Measurements from ENCODE around the gene QRICH2.
A peak's percentile ranks its signal among the peaks of the same experiment; 100 is the strongest.
"Not testable (repeated sequence)": the region's sequence is repeated elsewhere in the genome, so short reads cannot be mapped to it uniquely, and the experiment has no call there.

Gene QRICH2

DNA sequence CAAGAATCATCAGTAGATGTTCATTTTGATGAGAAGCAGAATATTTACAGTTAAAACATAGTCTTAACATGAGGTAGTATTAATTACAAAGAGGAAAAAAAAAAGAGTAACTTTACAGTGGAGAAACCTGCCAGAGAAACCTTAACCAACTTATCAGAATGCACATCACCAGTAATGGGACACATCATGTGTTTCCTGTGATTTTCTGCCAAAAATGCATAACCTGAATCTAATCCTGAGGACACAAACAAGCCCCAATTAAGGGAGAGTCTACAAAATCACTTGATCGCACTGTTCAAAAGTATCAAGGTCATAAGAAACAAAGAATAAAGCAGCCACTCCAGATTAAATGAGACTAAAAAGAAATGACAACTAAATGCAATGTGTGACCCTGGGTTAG, 18.2 kb upstream of the QRICH2 start:
- DNase-seq (ENCODE audit: low read depth in 2 of 2) = no peak

DNA sequence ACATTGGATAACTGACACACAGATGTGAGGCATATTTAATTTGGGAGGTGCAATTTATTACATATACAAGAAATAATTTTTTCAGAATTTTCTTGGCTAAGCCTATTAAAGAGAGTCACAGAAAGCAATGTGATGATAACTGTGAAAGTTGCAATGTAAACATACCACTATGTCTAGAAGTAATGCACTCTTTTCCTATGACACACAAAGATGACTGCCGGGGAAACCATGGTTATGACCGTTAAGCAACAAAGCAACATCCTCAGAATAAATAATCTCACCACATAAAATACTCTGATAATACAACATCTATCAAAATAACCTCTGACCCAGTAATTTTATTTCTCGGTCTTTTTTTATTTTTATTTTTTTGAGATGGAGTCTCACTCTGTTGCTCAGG, 10.5 kb upstream of the QRICH2 start:
- no peak for DNase-seq (ENCODE audit: low read depth in 2 of 2)

DNA sequence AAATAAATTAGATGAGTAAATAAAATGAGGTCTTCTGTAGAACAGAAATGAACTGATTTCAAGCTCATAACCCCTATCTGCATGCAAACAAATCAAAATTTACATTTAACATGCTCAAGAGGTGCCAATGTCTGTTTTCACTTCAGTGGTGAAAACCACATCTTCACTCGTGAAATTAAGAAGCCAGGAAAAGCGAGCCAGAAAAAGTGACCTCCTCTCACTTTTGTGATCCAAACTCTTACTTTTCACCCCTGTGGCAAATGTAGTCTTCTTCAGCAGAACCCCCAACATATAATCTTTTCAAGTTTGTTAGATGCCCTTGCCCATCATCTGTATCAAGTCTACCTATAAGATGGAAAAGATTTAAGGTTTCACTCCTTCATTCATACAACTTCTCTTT, 9.5 kb upstream of the QRICH2 start:
- no peak for DNase-seq (ENCODE audit: low read depth in 2 of 2)

DNA sequence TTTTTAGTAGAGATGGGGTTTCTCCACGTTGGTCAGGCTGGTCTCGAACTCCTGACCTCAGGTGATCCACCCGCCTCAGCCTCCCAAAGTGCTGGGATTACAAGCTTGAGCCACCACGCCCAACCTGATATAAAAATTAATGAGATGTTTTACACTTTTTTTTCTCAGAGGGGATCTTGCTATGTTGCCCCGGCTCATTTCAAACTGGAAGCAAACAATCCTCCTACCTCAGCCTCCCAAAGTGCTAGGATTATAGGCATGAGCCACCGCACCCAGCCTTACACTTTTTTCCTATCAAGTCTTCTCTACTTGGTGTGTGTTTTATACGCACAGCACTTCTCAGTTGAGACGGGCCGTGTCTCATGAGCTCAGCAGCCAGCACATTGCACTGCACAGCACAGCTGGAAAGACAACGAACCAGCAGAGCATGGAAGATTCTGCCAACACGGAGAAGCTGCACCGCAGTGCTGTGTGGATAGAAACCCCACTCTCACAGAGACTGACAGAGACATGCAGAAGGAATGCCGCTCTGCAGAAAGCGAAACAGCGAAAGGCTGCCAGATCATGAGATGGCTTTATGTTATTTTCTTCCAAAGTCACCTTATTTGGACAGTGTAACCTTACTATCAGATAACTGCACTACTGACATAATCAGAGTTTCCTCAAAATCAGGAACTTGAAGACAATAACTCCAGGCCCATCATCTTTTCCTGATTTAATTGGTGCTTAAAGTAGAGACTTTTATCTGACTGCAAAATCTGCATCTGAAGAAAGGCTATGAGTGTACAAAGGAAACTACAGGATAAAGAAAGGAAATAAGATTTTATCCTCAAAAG, 6.5 kb upstream of the QRICH2 start:
- no peak for DNase-seq (ENCODE audit: low read depth in 2 of 2)

DNA sequence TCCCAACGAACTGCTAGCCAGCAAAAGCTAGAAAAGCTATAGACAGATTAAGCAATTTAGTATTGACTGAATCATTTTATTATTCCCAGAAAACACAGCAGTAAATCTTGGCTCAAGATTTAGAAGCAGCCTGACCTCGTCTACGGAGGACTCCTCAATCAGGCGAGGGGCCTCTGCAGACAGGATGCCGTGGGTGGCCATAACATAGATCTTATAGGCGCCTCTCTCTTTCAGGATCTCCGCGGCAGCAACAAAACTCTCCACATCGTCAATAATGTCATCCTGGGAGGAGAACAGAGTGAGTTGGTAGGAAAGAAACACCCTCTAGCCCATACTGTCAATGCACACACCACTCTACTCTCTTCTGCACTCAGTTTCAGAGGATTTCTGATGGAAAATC, 4.7 kb upstream of the QRICH2 start:
- DNase-seq (ENCODE audit: low read depth in 2 of 2) = no peak

DNA sequence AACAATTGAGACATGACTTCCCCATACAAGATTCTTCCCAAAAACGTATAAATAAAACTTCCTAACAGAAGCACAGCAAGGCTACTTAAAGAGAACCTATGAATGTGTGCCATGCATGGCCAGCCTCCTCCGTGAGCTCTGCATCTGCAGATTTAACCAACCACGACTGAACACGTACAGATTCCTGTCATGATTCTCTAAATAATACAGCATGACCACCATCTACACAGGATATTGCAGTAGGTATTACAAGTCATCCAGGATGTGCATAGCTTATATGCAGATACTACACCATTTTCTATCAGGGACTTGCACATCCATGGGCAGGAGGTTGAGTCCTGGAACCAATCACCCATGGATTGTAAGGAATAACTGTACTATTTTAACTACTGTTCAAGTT, 1.4 kb upstream of the QRICH2 start:
- no peak for DNase-seq (ENCODE audit: low read depth in 2 of 2)

DNA sequence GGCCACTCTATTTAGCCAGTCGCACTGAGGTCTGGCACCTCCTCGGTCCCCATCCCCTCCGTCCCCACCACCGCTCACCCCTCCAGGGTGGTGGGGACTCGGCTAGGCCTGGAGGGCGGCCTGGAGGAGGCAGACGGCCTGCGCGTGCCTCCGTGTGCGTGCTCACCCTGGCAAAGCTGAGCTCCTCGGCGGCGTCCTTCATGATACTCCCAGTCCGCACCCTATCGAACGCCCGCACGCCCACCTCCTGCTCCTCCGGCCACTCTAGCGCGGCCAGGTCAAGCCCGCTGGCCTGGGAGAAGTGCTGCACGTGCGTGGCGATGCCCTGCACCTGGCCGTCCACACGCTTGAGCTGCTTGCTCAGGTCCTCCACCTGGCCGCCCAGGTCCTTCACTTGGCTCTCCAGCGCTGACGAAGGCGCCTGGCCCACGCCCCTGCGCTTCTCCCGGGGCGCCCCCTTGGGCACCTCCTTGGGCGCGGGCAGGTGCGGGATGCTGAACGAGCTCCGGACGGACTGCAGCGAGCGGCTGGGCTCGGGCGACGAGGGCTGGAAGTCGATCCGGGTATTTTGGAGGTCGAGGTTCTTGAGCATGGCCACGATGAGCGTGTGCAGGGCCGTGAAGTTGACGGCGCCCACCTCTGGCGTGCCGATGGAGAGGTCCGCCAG, 644 bp downstream of the QRICH2 start:
- DNase-seq (ENCODE audit: low read depth in 2 of 2) = no peak

DNA sequence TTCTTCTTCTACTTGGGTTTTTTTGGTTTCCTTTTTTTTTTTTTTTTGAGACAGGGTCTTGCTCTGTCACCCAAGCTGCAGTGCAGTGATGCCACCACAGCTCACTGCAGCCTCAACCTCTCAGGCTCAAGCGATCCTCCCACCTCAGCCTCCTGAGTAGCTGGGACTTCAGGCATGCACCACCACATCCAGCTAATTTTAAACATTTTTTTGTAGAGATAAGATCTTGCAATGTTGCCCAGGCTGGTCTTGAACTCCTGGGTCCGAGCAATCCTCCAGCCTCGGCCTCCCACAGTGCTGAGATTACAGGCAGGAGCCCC, 3.0 kb downstream of the QRICH2 start:
- DNase-seq (ENCODE audit: low read depth in 2 of 2) = not testable (repeated sequence)

DNA sequence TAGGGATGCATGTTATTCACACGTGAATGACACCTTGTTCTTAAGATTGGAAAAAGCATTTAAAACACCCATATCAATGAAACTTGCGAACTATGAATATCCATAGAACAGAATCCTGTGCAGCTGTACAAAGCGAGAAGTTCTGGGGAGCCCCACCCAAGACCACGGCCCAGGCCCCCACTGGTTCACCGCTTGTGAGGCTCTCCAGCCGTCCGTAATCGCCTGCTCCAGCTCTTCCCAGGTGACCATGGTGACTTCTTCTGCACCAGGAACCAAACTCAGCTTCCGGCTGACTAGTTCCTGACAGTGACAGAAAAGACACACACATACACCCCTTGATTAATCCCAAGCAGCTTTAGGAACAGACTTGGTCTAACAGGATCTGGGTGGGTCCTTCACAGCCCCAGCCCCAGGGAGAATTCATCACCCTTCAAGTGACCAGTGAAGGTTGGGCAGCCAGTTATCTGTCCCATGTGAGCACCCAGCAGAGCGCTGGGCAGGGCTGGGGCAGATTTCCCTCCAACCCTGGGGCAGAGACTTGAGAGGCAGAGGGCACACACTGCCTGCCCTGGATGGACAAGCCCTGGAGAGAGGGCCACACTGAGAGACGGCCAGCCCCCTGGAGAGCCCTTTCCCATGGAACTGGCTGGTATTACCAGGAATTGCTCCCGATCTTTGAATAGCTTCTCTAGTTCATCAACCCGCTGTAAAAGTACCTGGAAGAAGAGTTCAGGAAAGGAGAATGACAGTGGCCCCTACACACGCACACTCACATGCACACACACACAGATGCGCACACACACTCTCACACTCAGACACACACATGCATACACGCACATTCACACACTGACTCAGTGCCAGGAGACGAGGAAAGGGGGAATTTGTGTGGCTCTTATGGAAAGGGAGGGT, 3.6 kb downstream of the QRICH2 start:
- DNase-seq (ENCODE audit: low read depth in 2 of 2) = no peak

DNA sequence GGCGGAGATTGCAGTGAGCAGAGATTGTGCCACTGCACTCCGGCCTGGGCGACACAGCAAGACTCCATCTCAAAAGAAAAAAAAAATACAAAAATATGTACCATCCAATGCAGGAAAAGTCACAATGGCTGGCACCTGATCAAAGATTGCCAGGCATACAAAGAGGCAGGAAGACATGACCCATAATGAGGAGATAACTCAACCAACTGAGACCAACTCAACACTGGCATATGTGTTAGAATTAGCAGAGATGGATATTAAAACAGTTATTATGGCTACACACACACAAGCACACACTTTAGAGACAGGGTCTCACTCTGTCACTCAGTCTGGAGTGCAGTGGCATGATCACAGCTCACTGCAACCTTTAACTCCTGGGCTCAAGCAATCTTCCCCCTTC, 10.6 kb downstream of the QRICH2 start:
- no peak for DNase-seq (ENCODE audit: low read depth in 2 of 2)

DNA sequence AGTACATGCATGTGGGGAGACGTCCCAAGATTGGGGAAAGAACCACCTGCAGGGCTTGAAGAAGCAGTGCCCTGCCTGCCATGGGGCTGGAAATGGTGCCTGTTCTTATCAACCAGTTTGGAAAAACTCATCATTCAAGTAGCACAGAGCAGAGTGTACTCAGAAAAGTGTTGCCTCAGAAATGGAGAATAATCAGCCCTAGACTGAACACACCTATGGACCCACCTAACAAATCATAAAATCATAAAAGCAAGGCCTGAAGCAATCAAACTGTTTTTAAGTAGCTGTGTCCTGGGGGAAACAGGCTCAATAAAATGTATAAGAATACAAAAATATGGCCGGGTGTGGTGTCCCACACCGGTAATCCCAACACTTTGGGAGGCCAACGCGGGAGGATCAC, 11.2 kb downstream of the QRICH2 start:
- DNase-seq (ENCODE audit: low read depth in 2 of 2) = no peak

DNA sequence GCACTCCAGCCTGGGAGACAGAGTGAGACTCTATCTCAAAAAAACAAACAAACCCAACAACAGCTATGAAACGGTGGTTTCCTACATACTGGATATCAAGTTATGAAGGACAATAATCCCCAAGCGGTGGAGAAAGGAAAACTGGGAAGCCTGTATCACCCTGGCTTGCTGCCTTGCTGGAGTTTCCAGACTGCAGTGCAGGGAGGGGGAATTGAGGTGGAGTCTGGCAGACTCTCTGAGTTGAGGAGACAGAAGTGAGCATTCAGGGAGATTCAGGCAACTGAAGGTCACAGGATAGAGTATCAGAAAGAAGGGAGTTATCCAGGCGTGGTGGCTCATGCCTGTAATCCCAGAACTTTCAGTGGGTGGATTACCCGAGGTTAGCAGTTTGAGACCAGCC, 11.9 kb downstream of the QRICH2 start:
- no peak for DNase-seq (ENCODE audit: low read depth in 2 of 2)

DNA sequence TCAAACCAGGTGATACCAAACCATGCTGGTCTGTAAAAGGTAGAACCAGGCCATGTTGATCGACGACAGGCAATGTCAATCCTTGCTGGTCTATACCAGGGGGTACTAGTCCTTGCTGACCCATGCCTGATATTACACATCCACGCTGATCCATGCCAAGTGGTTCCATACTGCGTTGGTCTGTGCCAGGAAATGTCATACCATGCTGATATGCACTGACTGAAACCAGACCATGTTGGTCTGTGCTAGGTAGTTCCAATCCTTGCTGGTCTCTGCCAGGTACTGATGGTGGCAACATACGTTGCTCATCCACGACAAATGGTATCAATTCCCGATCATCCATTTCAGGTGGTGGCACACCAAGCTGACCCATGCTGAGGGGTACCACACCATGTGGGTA, 15.0 kb downstream of the QRICH2 start:
- no peak for DNase-seq (ENCODE audit: low read depth in 2 of 2)

DNA sequence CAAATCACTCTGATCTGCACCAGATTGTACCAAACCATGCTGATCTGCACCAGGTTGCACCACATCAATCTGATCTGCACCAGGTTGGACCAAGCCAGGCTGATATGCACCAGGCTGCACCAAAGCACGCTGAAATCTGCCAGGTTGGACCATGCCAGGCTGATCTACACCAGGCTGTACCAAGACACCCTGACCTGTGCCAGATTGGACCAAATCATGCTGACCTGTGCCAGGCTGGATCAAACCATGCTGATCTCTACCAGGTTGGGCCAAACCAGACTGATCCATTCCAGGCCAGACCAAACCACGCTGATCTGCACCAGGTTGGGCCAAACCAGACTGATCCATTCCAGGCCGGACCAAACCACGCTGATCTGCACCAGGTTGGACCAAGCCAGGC, 15.5 kb downstream of the QRICH2 start:
- no peak for DNase-seq (ENCODE audit: low read depth in 2 of 2)

DNA sequence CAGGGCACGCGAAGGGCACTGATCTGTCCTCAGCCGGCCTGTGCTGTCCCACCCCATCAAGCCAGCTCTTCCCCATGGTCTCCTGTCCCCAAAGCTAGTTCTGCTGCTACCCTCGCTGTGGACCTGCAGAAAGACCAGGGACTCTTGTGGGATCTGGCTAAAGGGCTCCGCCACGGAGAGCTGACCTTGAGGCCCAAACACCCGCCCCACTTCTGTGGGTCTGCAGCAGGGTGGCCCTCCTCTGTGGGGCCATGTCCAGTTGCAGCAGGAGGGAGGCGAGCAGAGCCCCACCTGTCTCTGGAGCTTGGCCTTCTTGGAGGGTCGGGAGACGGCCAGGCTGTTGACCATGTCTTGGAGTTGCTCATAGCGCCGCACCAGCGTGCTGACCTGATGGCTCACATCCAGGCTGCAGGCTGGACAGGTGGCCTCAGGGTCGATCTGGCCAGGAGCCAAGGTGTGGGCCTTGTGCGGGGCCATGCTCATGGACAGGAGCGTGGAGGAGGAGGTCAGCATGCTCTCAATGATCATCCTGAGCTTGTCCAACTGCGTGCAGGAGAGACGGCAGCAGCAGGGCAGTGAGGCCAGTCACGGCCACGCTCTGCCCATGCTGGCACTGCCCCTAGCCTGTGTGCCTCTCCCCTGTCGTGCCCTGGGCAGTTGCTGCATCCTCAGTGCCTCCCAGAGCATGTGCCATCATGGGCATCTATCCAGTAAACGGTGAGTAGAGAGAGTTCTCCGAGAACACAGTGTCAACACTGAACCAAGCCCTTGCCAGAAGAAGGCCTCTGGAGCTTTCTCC, 26.3 kb downstream of the QRICH2 start:
- DNase-seq (ENCODE audit: low read depth in 2 of 2) = no peak

DNA sequence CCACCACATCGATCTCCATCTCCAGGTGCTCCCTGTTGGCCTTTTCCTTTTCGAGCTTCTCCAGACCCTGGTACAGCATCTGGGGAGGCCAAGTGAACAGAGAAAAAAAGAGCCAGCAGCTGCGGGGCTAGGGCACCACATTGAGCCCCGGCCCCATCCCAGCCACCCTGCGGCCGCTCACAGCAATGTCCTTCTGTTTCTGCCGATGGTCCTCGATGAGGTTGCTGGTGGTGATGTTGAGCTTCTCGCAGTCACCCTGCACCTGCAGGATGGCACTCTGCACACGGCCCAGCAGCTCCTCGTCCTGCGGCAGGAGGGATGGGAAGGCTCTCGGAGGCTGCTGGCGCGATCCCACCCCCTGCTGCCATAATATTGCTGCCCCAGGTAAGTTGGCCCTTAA, 27.4 kb downstream of the QRICH2 start:
- DNase-seq (ENCODE audit: low read depth in 2 of 2) = no peak

DNA sequence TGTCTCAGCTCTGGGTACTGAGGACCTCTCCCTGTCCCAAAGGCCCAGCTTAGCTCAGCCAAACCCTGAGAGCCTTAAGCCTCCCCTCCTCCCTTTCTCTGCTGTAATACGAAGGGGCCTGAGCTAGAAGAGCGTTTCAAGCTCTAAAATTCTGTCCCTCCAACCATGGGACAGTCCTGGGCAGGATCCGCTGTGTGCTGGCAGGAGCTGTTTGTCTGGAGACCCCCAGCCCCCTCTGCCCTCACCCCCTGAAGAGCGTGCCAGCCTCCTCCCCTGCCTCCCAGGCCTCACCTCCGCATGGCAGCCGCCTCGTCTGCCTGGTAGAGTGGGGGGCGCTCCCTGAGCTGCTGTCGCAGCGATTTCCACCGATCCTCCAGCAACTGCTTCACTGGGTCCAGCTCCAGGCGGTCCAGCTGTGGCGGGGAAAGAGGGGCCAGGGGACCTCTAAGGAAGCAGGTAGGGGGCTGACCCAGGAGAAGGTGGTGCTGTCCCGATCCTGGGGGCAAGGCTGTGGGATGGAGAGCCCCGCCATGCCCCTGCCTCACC, 28.3 kb downstream of the QRICH2 start:
- DNase-seq (ENCODE audit: low read depth in 2 of 2) = no peak

DNA sequence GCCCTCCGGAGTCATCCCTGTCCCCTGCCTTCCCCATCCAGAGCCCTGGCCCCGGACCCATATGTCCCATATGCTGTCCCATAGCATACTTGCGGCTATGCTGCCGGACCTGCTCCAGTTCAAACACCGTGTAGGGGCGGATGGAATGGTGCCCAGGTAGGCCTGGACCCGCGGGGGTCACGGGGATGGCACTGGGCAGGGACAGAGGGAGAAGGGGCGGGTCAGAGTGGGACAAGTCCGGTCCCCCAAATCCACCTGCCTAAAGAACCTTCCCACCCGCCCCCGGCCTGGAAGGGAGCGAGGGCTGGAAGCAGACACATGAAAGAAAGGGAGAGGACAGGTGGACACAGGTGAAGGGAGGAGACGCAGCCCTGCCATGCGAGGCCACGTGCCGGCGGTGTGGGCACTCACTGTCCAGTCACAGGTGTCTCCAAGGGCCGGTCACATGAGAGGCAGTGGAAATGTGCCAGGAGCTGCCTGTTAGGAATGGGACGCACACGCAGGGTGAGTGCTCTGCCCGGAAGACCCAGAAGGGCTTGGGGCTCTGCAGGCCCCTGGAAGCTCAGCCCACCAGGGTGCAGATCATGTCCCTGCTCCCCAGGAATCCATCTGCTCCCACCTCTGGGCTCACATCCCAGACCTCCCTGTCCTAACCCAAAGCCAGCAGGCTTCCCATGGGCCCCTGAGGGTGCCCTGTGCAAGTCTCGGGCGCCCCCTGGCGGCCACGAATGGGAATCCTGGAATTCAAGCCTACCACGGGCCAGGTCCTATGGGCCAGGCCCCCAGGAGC, 28.9 kb downstream of the QRICH2 start:
- peak; percentile 70 to 85 for DNase-seq (ENCODE audit: low read depth in 2 of 2)

DNA sequence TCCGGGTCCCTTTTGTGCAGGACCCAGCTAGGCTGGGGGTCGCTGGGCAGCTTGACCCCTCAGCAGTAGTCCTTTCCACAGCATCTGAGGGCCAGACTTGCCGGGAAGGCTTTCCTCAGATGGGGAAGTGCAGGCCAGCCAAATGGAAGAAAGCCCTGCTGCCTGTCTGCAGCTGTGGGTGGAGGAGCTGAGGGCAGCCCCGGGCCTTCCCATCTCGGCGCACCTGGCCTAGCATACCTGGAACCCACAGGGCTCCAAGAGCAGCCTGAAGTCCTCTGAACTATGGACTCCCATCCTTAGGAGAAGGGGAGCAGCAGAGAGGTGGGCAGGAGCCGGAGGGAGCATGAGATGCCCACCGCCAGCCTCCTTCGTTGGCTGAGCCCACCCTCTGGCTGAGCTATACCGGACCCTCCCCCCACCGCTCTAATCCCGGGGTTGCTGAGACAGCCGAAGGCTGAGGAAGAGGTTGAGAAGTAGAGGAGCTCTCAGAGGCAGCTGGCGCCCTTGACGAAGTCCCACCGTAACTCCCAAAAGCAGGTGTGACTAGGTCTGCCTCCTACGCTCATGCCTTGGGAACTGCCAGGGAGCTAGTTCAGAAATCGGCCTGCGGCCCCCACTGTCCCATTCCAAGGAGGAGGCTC, 29.7 kb downstream of the QRICH2 start:
- DNase-seq (ENCODE audit: low read depth in 2 of 2) = no peak
